Nephron (organoid): ENCODE data around the gene PPAT.
"Not testable (repeated sequence)": the region's sequence is repeated elsewhere in the genome, so short reads cannot be mapped to it uniquely, and the experiment has no call there.

ENCODE experiments used
- H3K27ac Mint-ChIP-seq, 3 experiments: 2 replicates each; pipeline ENCODE4 v1.8.0; 2020; ENCODE audit warnings: mixed read lengths in 3 of 3, mild to moderate bottlenecking in 2 of 3, moderate library complexity in 1 of 3
- H3K27me3 Mint-ChIP-seq: 2 replicates; pipeline ENCODE4 v1.8.0; 2021; ENCODE audit warnings: low read depth, mild to moderate bottlenecking, moderate library complexity, mixed read lengths
- H3K36me3 Mint-ChIP-seq: 2 replicates; pipeline ENCODE4 v1.8.0; 2020; ENCODE audit warnings: low read depth, mixed read lengths
- H3K4me1 Mint-ChIP-seq: 2 replicates; pipeline ENCODE4 v1.8.0; 2020; ENCODE audit warnings: mixed read lengths
- H3K4me3 Mint-ChIP-seq, 3 experiments: 2 replicates each; pipeline ENCODE4 v1.8.0; 2020; ENCODE audit warnings: mild to moderate bottlenecking in 3 of 3, mixed read lengths in 3 of 3, moderate library complexity in 2 of 3
- H3K9me3 Mint-ChIP-seq: 2 replicates; pipeline ENCODE4 v1.8.0; 2020; ENCODE audit warnings: mixed read lengths
- TF ChIP-seq, protein P1 (sequence below), 3 experiments: fragments of 200-600 bp; sonication (generic); IDR thresholded peaks; one replicate each; pipeline ENCODE4 v1.5.0; 2021; ENCODE audit warnings: antibody characterized with exemption in 3 of 3; ENCODE audit not compliant: unreplicated experiment in 3 of 3

Gene PPAT

GRCh38 chr4:56372774-56373173, 62.6 kb downstream of the PPAT start:
- TF ChIP-seq, protein P1, sequence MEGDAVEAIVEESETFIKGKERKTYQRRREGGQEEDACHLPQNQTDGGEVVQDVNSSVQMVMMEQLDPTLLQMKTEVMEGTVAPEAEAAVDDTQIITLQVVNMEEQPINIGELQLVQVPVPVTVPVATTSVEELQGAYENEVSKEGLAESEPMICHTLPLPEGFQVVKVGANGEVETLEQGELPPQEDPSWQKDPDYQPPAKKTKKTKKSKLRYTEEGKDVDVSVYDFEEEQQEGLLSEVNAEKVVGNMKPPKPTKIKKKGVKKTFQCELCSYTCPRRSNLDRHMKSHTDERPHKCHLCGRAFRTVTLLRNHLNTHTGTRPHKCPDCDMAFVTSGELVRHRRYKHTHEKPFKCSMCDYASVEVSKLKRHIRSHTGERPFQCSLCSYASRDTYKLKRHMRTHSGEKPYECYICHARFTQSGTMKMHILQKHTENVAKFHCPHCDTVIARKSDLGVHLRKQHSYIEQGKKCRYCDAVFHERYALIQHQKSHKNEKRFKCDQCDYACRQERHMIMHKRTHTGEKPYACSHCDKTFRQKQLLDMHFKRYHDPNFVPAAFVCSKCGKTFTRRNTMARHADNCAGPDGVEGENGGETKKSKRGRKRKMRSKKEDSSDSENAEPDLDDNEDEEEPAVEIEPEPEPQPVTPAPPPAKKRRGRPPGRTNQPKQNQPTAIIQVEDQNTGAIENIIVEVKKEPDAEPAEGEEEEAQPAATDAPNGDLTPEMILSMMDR (IDR thresholded peaks at IDR 0.05; ENCODE audit: unreplicated experiment in 3 of 3): no peak
- Mint-ChIP-seq H3K27me3 (no peaks in the 10 kb centered on the region), H3K27ac (peak overlapping the region in 1 of 3 experiments; percentile 51), H3K9me3 (peaks cover 7% of the 10 kb centered on the region), H3K4me1 (peaks cover 17% of the 10 kb centered on the region), H3K4me3 (no peak overlapping the region), H3K36me3 (peaks cover 67% of the 10 kb centered on the region)

- Mint-ChIP-seq H3K27me3 (no peaks in the 10 kb centered on the region), H3K4me3 (no peak overlapping the region)
Observed at GRCh38 chr4:56371426-56372220, 63.8 kb downstream of the PPAT start.

GRCh38 chr4:56370377-56370776, 65.0 kb downstream of the PPAT start:
- H3K27me3 Mint-ChIP-seq: no peaks in the 10 kb centered on the region
- peaks cover 58% of the 10 kb centered on the region for H3K36me3 Mint-ChIP-seq

More at GRCh38 chr4:56371426-56372220, 63.8 kb downstream of the PPAT start:
- Mint-ChIP-seq H3K27ac (peak overlapping the region in 1 of 3 experiments; percentile 9), H3K36me3 (peaks cover 61% of the 10 kb centered on the region), H3K4me1 (peaks cover 17% of the 10 kb centered on the region), H3K9me3 (peaks cover 7% of the 10 kb centered on the region)
- TF ChIP-seq, protein P1 (IDR thresholded peaks at IDR 0.05; ENCODE audit: unreplicated experiment in 3 of 3): no peak

DNA sequence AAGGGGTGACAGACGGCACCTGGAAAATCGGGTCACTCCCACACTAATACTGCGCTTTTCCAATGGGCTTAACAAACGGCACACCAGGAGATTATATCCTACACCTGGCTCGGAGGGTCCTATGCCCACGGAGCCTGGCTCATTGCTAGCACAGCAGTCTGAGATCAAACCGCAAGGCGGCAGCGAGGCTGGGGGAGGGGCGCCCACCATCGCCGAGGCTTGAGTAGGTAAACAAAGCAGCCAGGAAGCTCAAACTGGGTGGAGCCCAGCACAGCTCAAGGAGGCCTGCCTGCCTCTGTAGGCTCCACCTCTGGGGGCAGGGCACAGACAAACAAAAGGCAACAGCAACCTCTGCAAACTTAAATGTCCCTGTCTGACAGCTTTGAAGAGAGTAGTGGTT, 72.4 kb downstream of the PPAT start:
- not testable (repeated sequence) for H3K27me3 Mint-ChIP-seq, H3K4me3 Mint-ChIP-seq, H3K27ac Mint-ChIP-seq, H3K4me1 Mint-ChIP-seq
- Mint-ChIP-seq H3K9me3 (peaks cover 28% of the 10 kb centered on the region), H3K36me3 (peaks cover 73% of the 10 kb centered on the region)

More at GRCh38 chr4:56370377-56370776, 65.0 kb downstream of the PPAT start:
- Mint-ChIP-seq H3K4me1 (peaks cover 8% of the 10 kb centered on the region), H3K9me3 (peaks cover 12% of the 10 kb centered on the region), H3K4me3 (no peak overlapping the region), H3K27ac (no peak overlapping the region)
- TF ChIP-seq, protein P1 (IDR thresholded peaks at IDR 0.05; ENCODE audit: unreplicated experiment in 3 of 3): no peak

GRCh38 chr4:56360071-56360470, 75.3 kb downstream of the PPAT start:
- no peak overlapping the region for H3K4me3 Mint-ChIP-seq
- H3K27ac Mint-ChIP-seq: no peak overlapping the region
- no peaks in the 10 kb centered on the region for H3K27me3 Mint-ChIP-seq
- H3K4me1 Mint-ChIP-seq: no peaks in the 10 kb centered on the region
- H3K36me3 Mint-ChIP-seq: peaks cover 76% of the 10 kb centered on the region
- TF ChIP-seq, protein P1 (IDR thresholded peaks at IDR 0.05; ENCODE audit: unreplicated experiment in 3 of 3): no peak
- peaks cover 23% of the 10 kb centered on the region for H3K9me3 Mint-ChIP-seq

DNA sequence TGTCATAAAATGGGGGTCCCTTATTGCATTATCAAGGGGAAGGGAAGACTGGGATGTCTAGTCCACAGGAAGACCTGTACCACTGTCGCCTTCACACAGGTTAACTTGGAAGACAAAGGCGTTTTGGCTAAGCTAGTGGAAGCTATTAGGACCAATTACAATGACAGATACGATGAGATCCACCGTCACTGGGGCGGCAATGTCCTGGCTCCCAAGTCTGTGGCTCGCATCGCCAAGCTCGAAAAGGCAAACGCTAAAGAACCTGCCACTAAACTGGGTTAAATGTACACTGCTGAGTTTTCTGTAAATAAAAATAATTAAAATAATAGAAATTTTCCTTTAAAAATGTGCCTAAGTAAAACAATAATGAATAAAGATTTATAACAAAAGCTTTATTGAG, 78.8 kb downstream of the PPAT start:
- Mint-ChIP-seq H3K36me3 (peaks cover 57% of the 10 kb centered on the region), H3K4me3 (no peak overlapping the region), H3K27me3 (no peaks in the 10 kb centered on the region), H3K27ac (no peak overlapping the region), H3K4me1 (no peaks in the 10 kb centered on the region), H3K9me3 (peaks cover 5% of the 10 kb centered on the region)
- TF ChIP-seq, protein P1 (IDR thresholded peaks at IDR 0.05; ENCODE audit: unreplicated experiment in 3 of 3): no peak
